Caki2 (cell line): Measurements from ENCODE around the gene SPATS2. TPM values are rescaled to one million over a fixed set of nuclear protein-coding genes. Genes with fewer than 3 reads are reported as not detected.

ENCODE experiments used
- DNase-seq: peaks from one replicate; pipeline ENCODE4 v3.0.0-alpha.2; 2015; ENCODE audit warnings: low read depth
- in situ Hi-C: cut with HindIII; loops from 2 replicates; pipeline ENCODE4 v1.10.0; 2016; ENCODE audit warnings: low sequenced_read_pairs, low pct_unique_long_range_greater_than_20kb, mixed read lengths
- total RNA-seq: library from RNA; depleted of rRNA; stranded (reverse); fragments of >200 nt; shearing (Covaris generic); gene quantifications from 2 replicates; pipeline ENCODE4 v1.2.3, GENCODE V29; 2014; ENCODE audit warnings: low replicate concordance

Gene SPATS2
- total RNA-seq, 1 experiment from 2014 or later, result 63.0 TPM

GRCh38 chr12:49334681-49335080 is 32.6 kb upstream of the SPATS2 start:
- in situ Hi-C loops, result no loop called here
- no peak for DNase-seq

GRCh38 chr12:49335118-49335954 is 31.9 kb upstream of the SPATS2 start:
- DNase-seq, result no peak
- in situ Hi-C loops, result no loop called here

GRCh38 chr12:49335955-49336644 is 31.2 kb upstream of the SPATS2 start:
- in situ Hi-C loops, result no loop called here
- no peak for DNase-seq

GRCh38 chr12:49336645-49337584 is 30.3 kb upstream of the SPATS2 start, which contains the start of gene C1QL4:
Gene C1QL4 (minus strand): TSS chr12:49337188. CDS start chr12:49336477, 711 bp downstream.
- peak; percentile 72 for DNase-seq
- in situ Hi-C loops, result no loop called here

GRCh38 chr12:49338830-49339463 is 28.3 kb upstream of the SPATS2 start:
- DNase-seq, result no peak
- in situ Hi-C loops, result no loop called here

GRCh38 chr12:49339464-49339861 is 27.8 kb upstream of the SPATS2 start:
- in situ Hi-C loops, result no loop called here
- no peak for DNase-seq

GRCh38 chr12:49340095-49340870 is 27.0 kb upstream of the SPATS2 start:
- DNase-seq, result no peak
- in situ Hi-C loops, result no loop called here

GRCh38 chr12:49340971-49341776 is 26.1 kb upstream of the SPATS2 start:
- in situ Hi-C loops, result no loop called here
- no peak for DNase-seq

GRCh38 chr12:49341777-49342065 is 25.5 kb upstream of the SPATS2 start:
- DNase-seq, result no peak
- in situ Hi-C loops, result no loop called here

GRCh38 chr12:49342066-49342913 is 25.0 kb upstream of the SPATS2 start:
- in situ Hi-C loops, result no loop called here
- no peak for DNase-seq

- in situ Hi-C loops, result no loop called here
- no peak for DNase-seq
Observed at GRCh38 chr12:49342914-49343731, 24.1 kb upstream of the SPATS2 start.

- in situ Hi-C loops, result no loop called here
- no peak for DNase-seq
Observed at GRCh38 chr12:49344486-49345050, 22.7 kb upstream of the SPATS2 start.

- in situ Hi-C loops, result no loop called here
- DNase-seq, result peak; percentile 82
Observed at GRCh38 chr12:49345051-49345824, 22.0 kb upstream of the SPATS2 start.
